NCI-H345 treated with DMSO at 0.1 percent for 48 hours (cell line): ENCODE measurements around the gene HECW1.

Experiments used
- DNase-seq: peaks from one replicate; lab custom pipeline; 2025; ENCODE audit not compliant: unreplicated experiment; lab: John Stamatoyannopoulos, UW

The HECW1 gene

DNA sequence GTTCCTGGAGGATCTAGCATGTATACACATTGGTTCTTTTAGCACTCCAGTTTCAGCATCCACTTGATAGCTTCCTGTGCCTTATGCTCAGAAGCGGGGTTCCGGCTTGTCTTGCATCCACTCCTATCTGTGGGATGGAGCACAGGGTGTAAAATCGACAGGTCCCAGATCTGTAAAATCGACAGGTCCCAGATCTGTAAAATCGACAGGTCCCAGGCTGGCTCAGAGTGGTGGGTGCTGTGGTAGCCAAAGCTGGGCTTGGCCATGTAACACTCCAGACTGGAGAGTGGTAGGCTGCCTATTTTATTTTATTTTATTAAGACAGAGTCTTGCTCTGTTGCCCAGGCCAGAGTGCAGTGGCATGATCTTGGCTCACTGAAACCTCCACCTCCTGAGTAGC lies 30.3 kb downstream of the HECW1 start:
- no peak for DNase-seq

GRCh38 chr7:43143918-43144589 lies 31.6 kb downstream of the HECW1 start:
- DNase-seq: no peak

GRCh38 chr7:43148161-43148731 lies 35.8 kb downstream of the HECW1 start:
- DNase-seq: no peak

DNA sequence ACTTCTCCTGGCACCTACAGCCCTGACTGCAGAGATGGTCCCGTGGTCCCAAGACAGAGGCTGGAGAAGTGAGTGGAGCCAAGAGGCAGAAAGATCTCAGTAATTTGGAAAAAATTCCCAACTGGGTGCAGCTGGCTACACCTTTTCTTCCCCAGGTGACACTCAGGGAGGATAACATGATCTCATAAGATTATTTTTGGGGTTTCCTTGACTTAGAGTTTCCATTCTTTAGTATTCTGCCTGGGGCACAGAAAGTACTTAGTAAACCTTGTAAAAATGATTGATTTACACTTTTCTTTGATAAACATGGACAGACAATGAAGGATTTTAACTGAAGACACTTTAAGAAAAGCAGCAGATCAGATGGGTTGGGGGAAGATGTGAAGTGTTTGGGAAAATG lies 38.6 kb downstream of the HECW1 start:
- no peak for DNase-seq

GRCh38 chr7:43152696-43153095 lies 40.2 kb downstream of the HECW1 start:
- DNase-seq: no peak

GRCh38 chr7:43155636-43156035 lies 43.2 kb downstream of the HECW1 start:
- no peak for DNase-seq

DNA sequence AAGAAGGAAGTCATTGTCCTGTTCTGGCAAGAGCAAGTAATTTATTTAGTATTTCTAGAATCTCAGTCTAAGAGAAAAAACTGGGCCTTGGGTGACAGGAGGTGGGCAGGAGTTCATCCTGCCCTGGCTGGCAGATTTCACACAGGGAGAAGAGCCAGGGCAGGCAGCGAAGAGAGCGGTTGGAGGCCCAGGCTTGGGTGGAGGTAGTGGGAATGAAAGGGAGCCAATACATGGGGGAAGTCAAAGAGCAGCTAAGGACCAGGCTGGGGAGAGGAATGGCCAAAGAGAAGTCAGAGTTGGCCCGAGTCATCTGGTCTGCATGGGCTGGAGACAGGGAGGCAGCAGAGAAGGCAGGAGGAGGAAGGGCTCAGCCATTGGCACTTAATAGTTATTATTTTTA lies 51.4 kb downstream of the HECW1 start:
- no peak for DNase-seq

- no peak for DNase-seq
These were observed 52.3 kb downstream of the HECW1 start for GRCh38 chr7:43164757-43165156.

DNA sequence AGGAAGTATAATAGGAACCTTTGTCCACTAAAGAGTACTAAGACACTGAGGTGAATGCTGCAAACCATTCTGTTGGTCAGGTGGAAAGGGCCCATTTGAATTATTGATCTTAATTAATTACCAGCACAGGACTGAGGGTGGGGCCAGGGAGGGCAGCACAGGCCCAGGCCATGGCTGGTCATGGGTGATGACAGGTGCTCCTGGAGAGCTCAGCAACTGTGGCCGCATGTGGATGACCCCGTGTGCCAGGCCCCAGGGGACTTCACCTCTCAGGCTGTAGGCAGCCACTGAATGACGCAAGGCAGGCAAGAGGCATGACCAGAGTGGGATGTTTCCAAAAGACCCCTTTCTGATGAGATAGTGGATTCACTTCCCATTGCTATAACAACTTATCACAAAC lies 54.2 kb downstream of the HECW1 start:
- no peak for DNase-seq

GRCh38 chr7:43169076-43169475 lies 56.6 kb downstream of the HECW1 start:
- DNase-seq: no peak

DNA sequence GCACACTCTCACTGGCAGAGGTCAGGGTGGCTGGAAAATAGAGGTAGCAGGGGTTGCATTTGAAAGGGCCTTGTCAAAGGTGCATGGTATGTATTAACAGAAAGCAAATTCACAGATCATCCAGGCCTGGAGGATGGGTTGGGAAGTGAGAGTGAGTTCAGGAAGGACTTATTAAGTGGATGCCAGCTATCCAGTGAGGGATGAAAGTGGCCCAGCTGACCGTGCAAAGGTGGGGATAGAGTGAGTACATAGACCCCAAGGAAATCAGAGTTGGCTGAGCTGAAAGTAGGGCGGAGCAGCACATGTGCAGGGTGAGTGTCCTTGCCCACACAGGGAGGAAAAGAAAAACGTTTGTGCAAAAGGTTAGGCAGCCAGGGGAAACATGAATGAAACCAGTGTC lies 58.1 kb downstream of the HECW1 start:
- no peak for DNase-seq

DNA sequence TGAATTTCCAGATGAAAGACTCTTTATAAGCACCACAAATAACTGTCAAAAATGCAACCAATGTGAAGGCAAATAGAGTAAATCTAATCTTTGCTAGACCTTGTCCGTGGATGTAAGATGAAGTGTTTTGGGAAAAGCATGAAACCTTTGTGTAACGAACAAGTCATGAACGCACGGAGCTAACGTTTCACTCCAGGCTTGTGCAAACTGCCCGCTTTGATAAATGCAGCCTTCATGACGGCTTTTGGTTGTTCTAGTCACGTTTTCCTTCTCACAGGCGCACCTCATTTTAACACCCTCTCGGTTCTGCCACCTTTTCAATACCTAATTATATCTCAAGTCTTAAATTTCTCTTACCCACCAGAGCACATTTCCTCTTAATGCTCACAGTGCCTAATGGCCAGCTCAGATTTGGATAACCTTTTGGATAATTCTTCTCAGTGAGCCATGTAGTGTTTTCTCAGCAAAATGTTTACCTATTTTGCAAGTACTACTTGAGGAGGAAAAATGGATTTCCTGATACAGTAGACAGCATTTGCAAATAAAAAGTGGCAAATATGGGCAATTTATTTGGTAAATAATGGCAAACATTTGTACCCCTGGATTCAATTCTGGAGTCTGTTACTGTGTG lies 63.2 kb downstream of the HECW1 start:
- DNase-seq: no peak

DNA sequence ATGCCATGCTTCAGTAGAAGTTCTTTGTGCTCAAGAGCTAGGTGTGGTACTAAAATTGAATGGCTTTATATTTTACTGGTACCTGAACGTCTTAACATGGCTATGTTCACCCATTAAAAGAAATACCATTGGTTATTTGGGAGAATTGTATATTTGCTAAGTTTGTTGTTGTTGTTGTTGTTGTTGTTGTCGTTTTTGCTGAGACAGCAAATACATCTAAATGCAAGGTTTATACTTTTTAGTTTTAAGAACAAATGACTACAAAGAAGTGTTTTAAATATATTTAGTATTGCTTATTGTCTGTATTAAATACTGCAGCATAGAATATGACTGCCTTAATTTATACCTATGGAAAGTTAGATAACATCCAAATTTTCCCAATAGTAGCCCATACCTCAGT lies 66.9 kb downstream of the HECW1 start:
- no peak for DNase-seq

- no peak for DNase-seq
These were observed 80.5 kb downstream of the HECW1 start for GRCh38 chr7:43192806-43193460.

DNA sequence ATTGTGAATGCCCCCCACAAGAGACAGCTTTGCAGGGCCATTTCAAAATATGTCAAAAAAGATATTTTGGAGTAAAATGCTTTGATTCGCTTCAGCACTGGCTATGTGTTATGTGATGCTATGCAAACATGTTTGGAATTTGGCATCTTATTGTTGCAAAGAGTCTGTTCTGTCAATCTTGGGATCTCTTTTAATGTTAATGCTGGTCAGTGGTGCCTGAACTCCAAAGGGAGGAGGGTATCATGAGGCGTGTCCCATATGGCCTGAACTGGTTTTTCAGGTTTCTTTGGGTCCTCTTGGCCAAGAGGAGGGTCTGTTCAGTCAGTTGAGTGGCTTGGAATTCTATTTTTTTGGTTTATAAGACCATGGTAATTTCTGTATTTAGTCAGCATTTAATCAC lies 81.4 kb downstream of the HECW1 start:
- DNase-seq: no peak

DNA sequence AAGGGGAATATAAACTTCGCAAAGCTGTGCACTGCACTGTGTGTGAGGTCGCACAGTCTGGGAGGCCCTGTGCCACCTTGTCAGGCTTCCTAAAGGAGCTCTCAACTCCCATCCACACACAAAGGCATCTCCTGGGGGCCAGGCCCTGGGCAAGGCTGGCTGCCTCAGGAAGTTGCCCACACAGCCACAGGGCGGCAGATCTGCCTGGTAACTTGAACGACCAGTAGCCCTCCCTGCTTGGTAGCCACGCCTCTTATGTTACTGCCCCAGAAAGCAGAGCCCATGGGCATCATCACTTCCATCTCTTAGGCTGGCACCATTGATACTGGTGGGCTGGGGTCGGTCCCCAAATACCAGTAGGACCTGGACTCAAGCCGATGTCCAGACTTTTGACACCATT lies 82.8 kb downstream of the HECW1 start:
- no peak for DNase-seq

- DNase-seq: no peak
These were observed 83.3 kb downstream of the HECW1 start for GRCh38 chr7:43195768-43196167.

DNA sequence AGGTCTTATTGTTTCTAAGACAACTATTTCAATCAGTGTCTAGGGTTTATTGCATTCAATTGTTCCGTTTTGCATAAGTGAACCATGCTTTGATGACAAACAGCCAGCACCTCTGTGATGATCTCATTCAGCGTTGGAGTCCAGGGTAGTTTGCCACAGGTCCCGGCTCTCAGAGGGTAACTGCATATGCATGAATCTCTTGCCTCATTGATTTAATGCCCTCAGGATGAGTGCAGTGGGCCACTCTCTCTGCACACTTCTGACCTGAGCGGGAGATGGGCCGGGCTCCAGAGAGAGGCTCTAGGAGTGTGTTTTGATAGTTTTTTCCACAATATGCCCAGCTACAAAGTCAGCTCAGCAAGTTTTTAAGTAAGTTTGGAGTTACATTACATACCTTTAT lies 83.9 kb downstream of the HECW1 start:
- no peak for DNase-seq

GRCh38 chr7:43198016-43198415 lies 85.6 kb downstream of the HECW1 start:
- no peak for DNase-seq

DNA sequence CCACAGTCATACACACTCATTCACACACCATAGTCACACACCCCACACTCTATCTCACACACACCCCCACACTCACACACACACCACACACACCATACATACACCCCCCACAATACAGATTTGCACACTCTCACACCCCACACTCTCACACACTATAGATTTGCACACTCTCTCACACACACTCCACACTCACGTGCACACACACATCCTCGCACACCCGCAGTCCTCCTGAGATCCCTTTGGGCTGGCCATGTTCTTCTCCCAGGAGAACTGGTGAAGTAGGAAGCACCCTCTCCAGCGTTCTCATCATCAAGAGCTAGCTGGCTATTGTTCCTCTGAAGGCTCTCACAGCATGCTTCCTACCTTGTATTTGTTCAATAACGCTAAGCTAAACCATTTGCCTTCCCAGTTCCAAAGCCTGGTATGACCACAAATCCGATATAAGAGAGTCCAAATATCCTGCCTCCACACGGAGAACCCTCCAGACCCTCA lies 86.2 kb downstream of the HECW1 start:
- peak; percentile 80 for DNase-seq

- no peak for DNase-seq
These were observed 87.1 kb downstream of the HECW1 start for GRCh38 chr7:43199371-43200160.
